Neural cell (in vitro differentiated cells): ENCODE measurements around the gene AHNAK2. TPM values are rescaled to one million over a fixed set of nuclear protein-coding genes. Genes with fewer than 3 reads are reported as not detected.

Source experiments
- H2AFZ ChIP-seq: fragments of 200-600, 300-800 bp; sonication (generic), shearing (Covaris generic); 2 replicates; pipeline ENCODE4 v1.6.0; 2014; ENCODE audit warnings: low read depth, mild to moderate bottlenecking, antibody characterized with exemption, low read length, moderate library complexity
- H3F3A ChIP-seq: fragments of 200-600 bp; shearing (Covaris generic); 2 replicates; pipeline ENCODE4 v1.6.1; 2016; ENCODE audit warnings: mild to moderate bottlenecking, moderate library complexity, mixed read lengths, antibody characterized with exemption, low read length; ENCODE audit not compliant: insufficient read depth, poor library complexity, severe bottlenecking
- H3K27ac ChIP-seq: fragments of 200-600, 300-800 bp; sonication (generic), shearing (Covaris generic); 2 replicates; pipeline ENCODE4 v1.5.1; 2014; ENCODE audit warnings: mild to moderate bottlenecking, low read length, moderate library complexity
- H3K27me3 ChIP-seq: fragments of 300-800, 200-600 bp; sonication (generic), shearing (Covaris generic); 2 replicates; pipeline ENCODE4 v1.6.0; 2014; ENCODE audit warnings: mild to moderate bottlenecking, low read depth, low read length, moderate library complexity; ENCODE audit not compliant: insufficient read depth
- H3K36me3 ChIP-seq: fragments of 300-800, 200-600 bp; sonication (generic), shearing (Covaris generic); 2 replicates; pipeline ENCODE4 v1.5.1; 2014; ENCODE audit warnings: mild to moderate bottlenecking, antibody characterized with exemption, low read length, moderate library complexity; ENCODE audit not compliant: insufficient read depth
- H3K4me2 ChIP-seq: fragments of 300-800, 200-600 bp; sonication (generic), shearing (Covaris generic); 2 replicates; pipeline ENCODE4 v1.6.0; 2014; ENCODE audit warnings: mild to moderate bottlenecking, low read length
- H3K4me3 ChIP-seq: fragments of 300-800, 200-600 bp; sonication (generic), shearing (Covaris generic); 2 replicates; pipeline ENCODE4 v1.5.1; 2014; ENCODE audit warnings: mild to moderate bottlenecking, low read length, moderate library complexity
- H3K79me2 ChIP-seq: fragments of 200-600 bp; shearing (Covaris generic); replicated peaks from 2 replicates; pipeline ENCODE4 v1.6.0; 2014; ENCODE audit warnings: mild to moderate bottlenecking, low read length, moderate library complexity; ENCODE audit not compliant: insufficient read depth
- H3K9ac ChIP-seq: fragments of 300-800, 200-600 bp; sonication (generic), shearing (Covaris generic); 2 replicates; pipeline ENCODE4 v1.6.1; 2016; ENCODE audit warnings: mild to moderate bottlenecking, low read length, mixed read lengths
- H3K9me2 ChIP-seq: fragments of 200-600 bp; shearing (Covaris generic); 2 replicates; pipeline ENCODE4 v1.6.1; 2016; ENCODE audit warnings: mild to moderate bottlenecking, low read length, mixed read lengths; ENCODE audit not compliant: insufficient read depth
- H3K9me3 ChIP-seq: fragments of 200-600, 300-800 bp; sonication (generic), shearing (Covaris generic); 2 replicates; pipeline ENCODE4 v1.6.1; 2016; ENCODE audit warnings: mild to moderate bottlenecking, mixed run types, low read length, moderate library complexity, mixed read lengths
- H4K20me1 ChIP-seq: fragments of 200-600 bp; shearing (Covaris generic); 2 replicates; pipeline ENCODE4 v1.6.1; 2016; ENCODE audit warnings: mild to moderate bottlenecking, mixed run types; ENCODE audit not compliant: insufficient read depth
- CTCF ChIP-seq: fragments of 450-650 bp; IDR thresholded peaks from 2 replicates; pipeline ENCODE4 v1.5.1; 2014; ENCODE audit warnings: antibody characterized with exemption, mild to moderate bottlenecking, moderate library complexity; ENCODE audit not compliant: poor library complexity, severe bottlenecking
- EP300 ChIP-seq: fragments of 450-650 bp; conservative IDR thresholded peaks from 2 replicates; pipeline ENCODE4 v1.6.1; 2014; ENCODE audit warnings: antibody characterized with exemption, mild to moderate bottlenecking, moderate library complexity; ENCODE audit not compliant: poor library complexity, severe bottlenecking
- EZH2 ChIP-seq: fragments of 200-600, 300-800 bp; shearing (Covaris generic), sonication (generic); IDR thresholded peaks from 2 replicates; pipeline ENCODE4 v1.6.1; 2014; ENCODE audit warnings: antibody characterized with exemption, low read length, borderline replicate concordance, mild to moderate bottlenecking; ENCODE audit not compliant: insufficient read depth, poor library complexity, severe bottlenecking
- MXI1 ChIP-seq: fragments of 450-650 bp; conservative IDR thresholded peaks from 2 replicates; pipeline ENCODE4 v1.6.1; 2014; ENCODE audit warnings: antibody characterized with exemption, mild to moderate bottlenecking; ENCODE audit not compliant: poor library complexity, severe bottlenecking
- POLR2AphosphoS5 ChIP-seq: IDR thresholded peaks from 2 replicates; pipeline ENCODE4 v1.6.1; 2012
- RAD21 ChIP-seq: fragments of 450-650 bp; conservative IDR thresholded peaks from 2 replicates; pipeline ENCODE4 v1.6.1; 2014; ENCODE audit warnings: antibody characterized with exemption, mild to moderate bottlenecking, moderate library complexity
- REST ChIP-seq: IDR thresholded peaks from 2 replicates; pipeline ENCODE4 v1.6.1; 2012; ENCODE audit warnings: borderline replicate concordance
- SMC3 ChIP-seq: fragments of 450-650 bp; conservative IDR thresholded peaks from 2 replicates; pipeline ENCODE4 v1.6.1; 2014; ENCODE audit warnings: antibody characterized with exemption, mild to moderate bottlenecking, moderate library complexity; ENCODE audit not compliant: poor library complexity
- TAF1 ChIP-seq: IDR thresholded peaks from 2 replicates; pipeline ENCODE4 v1.6.1; 2012; ENCODE audit warnings: low read depth
- polyA plus RNA-seq: library from polyadenylated mRNA; depleted of rRNA; stranded (reverse); fragments of >200 nt; gene quantifications from 2 replicates; pipeline ENCODE4 v1.2.3, GENCODE V29; 2014

Gene AHNAK2
- polyA plus RNA-seq, 1 donor from 2014 or later: 1.4 TPM

- Histone ChIP-seq H3K9me3 (no peaks in the 10 kb centered on the region), H3K9ac (no peak overlapping the region), H3K27me3 (no peaks in the 10 kb centered on the region), H2AFZ (no peak overlapping the region), H3K27ac (no peak overlapping the region), H3K4me3 (no peak overlapping the region), H3K9me2 (no peaks in the 10 kb centered on the region), H3K4me2 (no peak overlapping the region), H3F3A (no peaks in the 10 kb centered on the region), H4K20me1 (no peaks in the 10 kb centered on the region), H3K36me3 (no peaks in the 10 kb centered on the region), H3K79me2 (no peaks in the 10 kb centered on the region)
- no peak for TF ChIP-seq EP300
- TF ChIP-seq MXI1: no peak
These were observed 80.6 kb downstream of the AHNAK2 start for GRCh38 chr14:104897330-104898194.

GRCh38 chr14:104895786-104896661 is 82.2 kb downstream of the AHNAK2 start:
- H3K9me2 ChIP-seq: no peaks in the 10 kb centered on the region
- H3K27me3 ChIP-seq: no peaks in the 10 kb centered on the region
- H4K20me1 ChIP-seq: no peaks in the 10 kb centered on the region
- no peaks in the 10 kb centered on the region for H3K9me3 ChIP-seq
- no peak overlapping the region for H2AFZ ChIP-seq
- TF ChIP-seq POLR2AphosphoS5: no peak
- TF ChIP-seq RAD21: no peak
- no peak for TF ChIP-seq REST
- TF ChIP-seq TAF1: no peak
- no peak for TF ChIP-seq SMC3
- no peak for TF ChIP-seq EP300
- no peak for TF ChIP-seq EZH2
- no peak for TF ChIP-seq MXI1
- no peak for TF ChIP-seq CTCF
- H3K79me2 ChIP-seq: no peaks in the 10 kb centered on the region
- no peaks in the 10 kb centered on the region for H3F3A ChIP-seq
- no peak overlapping the region for H3K4me2 ChIP-seq
- H3K4me3 ChIP-seq: no peak overlapping the region
- H3K27ac ChIP-seq: no peak overlapping the region
- no peaks in the 10 kb centered on the region for H3K36me3 ChIP-seq
- no peak overlapping the region for H3K9ac ChIP-seq
